ENCODE results near the gene KIF23.
"Not testable (repeated sequence)": the region's sequence is repeated elsewhere in the genome, so short reads cannot be mapped to it uniquely, and the experiment has no call there.

The KIF23 gene

GRCh38 chr15:69434679-69435078, 20.5 kb downstream of the KIF23 start:
- no peak for DNase-seq (ENCODE audit: low spot score)

DNA sequence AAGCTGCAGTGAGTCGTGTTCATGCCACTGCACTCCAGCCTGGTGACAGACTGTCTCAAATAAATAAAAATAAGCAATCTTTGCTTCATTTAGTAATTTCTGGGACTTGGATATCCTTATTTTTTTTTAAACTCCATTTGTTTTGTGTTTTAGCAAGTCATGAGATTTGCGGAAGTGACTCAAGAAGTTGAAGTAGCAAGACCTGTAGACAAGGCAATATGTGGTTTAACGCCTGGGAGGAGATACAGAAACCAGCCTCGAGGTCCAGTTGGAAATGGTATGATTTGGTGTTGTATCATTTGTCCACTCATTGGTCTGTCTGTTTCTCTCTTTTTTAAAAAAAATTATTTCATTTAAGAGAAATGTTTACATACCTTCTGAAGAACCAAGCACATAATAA, 21.8 kb downstream of the KIF23 start:
- no peak for DNase-seq (ENCODE audit: low spot score)

GRCh38 chr15:69436951-69437350, 22.8 kb downstream of the KIF23 start:
- no peak for DNase-seq (ENCODE audit: low spot score)

GRCh38 chr15:69439623-69440022, 25.5 kb downstream of the KIF23 start:
- no peak for DNase-seq (ENCODE audit: low spot score)

- DNase-seq (ENCODE audit: low spot score) = no peak
These were observed 29.0 kb downstream of the KIF23 start for GRCh38 chr15:69443032-69443611.

DNA sequence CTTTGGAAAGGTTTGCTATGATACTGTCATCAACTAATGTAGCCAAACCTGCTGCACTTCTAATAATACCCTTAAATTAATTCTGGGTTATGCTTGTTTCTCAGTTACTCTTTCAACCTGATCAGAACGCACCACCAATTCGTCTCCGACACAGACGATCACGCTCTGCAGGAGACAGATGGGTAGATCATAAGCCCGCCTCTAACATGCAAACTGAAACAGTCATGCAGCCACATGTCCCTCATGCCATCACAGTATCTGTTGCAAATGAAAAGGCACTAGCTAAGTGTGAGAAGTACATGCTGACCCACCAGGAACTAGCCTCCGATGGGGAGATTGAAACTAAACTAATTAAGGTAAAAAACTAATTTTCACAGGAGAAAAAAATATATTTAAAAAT, 30.5 kb downstream of the KIF23 start:
- no peak for DNase-seq (ENCODE audit: low spot score)

DNA sequence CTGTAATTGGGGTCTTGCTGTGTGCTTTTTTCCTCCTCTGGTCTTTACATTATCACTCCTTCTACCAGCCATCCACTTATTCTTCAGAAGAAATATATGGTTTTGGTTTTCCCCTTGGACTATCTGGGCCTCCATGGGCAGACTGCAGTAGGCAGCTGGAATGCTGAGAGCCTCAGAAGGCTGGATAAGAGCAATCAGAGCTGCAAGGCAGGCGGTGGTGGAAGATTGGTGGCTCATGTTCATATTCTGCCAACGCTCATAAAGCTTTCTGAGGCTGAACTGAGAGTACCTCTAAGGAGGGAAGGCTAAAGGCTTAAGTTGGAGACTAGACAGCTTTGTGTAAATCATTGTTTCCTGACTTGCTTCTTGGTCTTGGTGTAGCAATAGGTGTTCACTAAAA, 32.8 kb downstream of the KIF23 start:
- no peak for DNase-seq (ENCODE audit: low spot score)

GRCh38 chr15:69450221-69450620, 36.1 kb downstream of the KIF23 start:
- DNase-seq (ENCODE audit: low spot score) = not testable (repeated sequence)

GRCh38 chr15:69450968-69451695, 37.0 kb downstream of the KIF23 start:
- DNase-seq (ENCODE audit: low spot score) = no peak

- no peak for DNase-seq (ENCODE audit: low spot score)
These were observed 38.0 kb downstream of the KIF23 start for GRCh38 chr15:69451951-69452691.

DNA sequence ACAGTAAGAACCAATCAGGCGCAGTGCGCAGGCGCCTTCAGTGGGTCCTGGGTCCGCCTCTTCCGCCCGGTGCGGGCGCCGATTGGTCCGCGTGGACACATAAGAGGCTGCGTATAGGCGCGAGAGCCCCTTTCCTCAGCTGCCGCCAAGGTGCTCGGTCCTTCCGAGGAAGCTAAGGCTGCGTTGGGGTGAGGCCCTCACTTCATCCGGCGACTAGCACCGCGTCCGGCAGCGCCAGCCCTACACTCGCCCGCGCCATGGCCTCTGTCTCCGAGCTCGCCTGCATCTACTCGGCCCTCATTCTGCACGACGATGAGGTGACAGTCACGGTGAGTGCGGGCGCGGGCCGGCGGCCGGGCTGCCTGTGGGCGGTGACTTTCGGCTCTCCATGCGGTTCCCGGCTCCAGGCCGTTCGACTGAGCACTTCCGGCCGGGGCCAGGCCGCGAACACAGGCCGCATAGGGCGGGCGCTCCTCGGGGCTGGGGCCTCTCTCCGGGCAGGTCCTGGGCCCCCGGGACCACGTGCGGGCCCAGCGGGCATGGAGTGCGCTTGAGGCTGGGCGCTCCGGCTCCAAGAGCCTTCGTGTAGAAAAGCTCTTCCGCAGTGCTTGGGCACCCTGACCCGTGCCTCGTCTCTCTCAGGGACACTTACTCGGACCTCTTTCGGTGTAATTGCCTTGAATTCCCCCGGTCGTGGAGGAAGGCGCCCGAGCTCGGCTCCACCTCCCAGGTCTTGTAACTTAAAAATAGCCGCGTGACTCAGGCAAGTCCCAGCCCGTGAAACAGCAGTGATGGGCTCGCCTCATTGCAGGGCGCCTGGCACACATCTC, 38.8 kb downstream of the KIF23 start, which contains the start of gene RPLP1:
RPLP1 (plus strand) TSS at position 127 of the 830 bp plus-strand sequence; CDS start at position 258, 131 bp downstream.
- DNase-seq (ENCODE audit: low spot score) = peak; percentile 95

GRCh38 chr15:69454953-69455352, 40.8 kb downstream of the KIF23 start:
- no peak for DNase-seq (ENCODE audit: low spot score)

DNA sequence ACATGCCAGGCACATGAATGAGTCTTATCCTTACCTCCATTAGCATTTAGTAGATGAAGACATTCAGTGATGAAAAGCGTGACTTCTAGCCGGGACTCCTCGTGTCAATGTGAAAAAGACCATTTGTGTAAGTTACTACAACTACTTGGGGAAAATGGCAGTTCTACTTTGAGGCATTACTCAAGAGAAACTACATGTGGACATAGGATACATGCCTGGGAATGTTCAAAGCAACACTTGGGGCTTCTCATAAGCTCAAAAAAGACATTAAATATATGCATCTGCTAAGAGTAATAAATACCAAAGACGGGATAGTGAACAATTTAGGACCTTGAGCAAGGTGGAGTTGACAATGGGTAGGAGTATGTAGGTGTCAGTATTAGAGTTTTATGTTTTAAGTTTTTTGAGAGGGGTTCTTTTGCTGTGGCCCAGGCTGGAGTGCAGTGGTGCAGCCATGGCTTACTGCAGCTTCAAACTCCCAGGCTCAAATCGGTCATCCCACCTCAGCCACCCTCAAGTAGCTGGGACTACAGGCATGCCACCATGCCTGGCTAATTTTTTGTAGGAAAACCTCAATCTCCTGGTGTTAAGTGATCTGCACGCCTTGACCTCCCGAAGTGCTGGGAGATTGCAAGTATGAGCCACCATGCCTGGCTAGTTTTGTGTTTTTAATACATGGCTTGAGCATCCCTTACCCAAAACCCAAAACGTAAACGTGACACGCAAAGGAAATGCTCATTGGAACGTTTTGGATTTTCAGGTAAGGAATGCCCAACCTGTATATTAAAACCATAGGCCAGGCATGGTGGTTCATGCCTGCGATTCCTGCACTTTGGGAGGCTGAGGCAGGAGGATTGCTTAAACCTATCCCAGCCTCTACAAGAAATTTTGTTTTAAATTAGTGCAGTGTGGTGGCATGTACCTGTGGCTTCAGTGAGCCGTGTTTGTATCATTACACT, 42.3 kb downstream of the KIF23 start:
- DNase-seq (ENCODE audit: low spot score) = no peak

DNA sequence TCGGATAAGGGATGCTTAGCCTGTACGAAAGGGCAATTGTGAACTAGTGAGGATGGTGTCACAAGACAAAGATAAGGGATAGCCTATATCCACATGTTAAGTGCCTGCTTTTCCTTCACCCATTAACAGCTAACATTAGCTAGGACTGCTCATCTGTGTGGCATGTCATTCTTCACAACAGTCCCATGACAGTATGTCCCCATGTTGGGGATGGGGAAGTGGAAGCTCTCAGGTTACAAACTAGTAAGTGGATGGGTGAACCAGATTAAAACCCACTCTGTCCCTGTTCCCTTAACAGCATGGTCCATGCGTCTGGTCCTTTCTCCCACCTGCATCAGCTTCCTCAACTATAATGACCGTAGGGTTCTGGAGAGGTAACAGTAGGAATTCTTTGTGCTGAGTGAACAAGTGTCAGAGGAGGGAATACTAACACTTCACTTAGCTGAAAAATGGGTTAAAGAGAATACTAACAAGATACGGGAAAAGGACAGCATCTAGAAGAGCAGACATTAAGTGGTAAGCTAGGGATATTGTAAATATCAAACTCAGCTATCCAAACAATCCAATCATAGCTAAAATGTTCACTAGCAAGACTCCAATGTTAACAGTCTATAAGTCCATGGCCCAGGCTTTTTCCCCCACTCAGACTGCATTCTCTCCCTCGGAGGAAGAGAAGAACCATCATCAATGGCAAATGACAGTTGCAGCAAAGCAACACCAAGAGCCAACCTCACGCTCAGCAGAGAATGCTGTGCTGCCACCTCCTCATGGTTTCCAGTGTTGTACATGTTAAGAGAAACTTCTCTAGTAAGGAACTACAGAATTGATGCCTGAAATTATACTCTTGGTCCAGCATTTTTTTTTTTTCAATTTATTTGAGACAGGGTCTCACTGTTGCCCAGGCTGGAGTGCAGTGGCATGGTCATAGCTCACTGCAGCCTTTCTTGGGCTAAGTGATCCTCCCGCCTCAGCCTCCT, 43.4 kb downstream of the KIF23 start:
- no peak for DNase-seq (ENCODE audit: low spot score)

DNA sequence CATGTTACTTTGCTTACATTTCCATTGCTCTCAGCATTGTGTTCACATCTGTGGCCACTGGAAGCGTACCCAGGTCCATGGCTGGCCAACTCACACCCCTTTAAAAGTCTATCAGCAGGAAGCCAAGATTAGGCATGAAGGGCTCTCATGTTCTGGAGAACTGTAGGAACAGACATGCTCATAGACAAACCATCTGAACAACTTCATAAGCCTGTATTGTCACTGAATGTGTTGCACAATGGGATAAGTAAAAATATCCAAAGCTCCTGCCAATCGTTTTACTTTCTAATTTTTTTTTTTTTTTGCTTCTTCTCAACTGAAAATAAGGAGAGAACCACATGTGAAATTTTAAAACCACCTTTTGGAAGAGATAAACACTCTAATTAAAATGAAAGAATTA, 44.9 kb downstream of the KIF23 start:
- no peak for DNase-seq (ENCODE audit: low spot score)

- DNase-seq (ENCODE audit: low spot score) = no peak
These were observed 46.3 kb downstream of the KIF23 start for GRCh38 chr15:69460481-69460880.

GRCh38 chr15:69462030-69462492, 47.9 kb downstream of the KIF23 start:
- DNase-seq (ENCODE audit: low spot score) = no peak

DNA sequence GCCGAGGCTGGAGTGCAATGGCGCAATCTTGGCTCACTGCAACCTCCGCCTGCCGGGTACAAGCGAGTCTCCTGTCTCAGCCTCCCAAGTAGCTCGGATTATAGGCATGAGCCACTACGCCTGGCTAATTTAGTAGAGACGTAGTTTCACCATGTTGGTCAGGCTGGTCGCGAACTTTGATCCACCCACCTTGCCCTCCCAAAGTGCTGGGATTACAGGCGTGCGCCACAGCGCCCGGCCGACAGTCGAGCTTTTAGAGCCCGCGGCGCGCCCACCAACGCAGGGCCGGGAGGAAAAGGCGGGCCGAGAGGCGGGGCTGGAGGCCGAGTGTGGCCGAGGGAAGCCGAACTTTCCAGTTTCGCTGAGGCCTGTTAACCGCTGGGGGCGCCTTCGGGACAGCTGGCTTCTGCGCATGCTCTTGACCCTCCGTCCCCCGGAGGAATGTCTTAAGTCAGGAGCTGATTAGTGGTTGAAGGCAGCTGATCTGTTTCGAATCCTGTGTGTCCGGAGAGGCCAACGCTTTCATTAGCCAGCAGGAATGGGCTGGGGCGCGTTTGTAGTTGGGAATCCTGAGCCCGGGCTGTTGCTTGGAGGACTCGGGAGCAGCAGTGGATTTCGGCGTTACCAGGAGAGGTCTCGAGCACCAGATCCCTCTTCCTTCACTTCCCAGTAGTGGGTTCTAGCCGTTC, 48.5 kb downstream of the KIF23 start:
- peak; percentile 95 for DNase-seq (ENCODE audit: low spot score)

- no peak for DNase-seq (ENCODE audit: low spot score)
These were observed 49.1 kb downstream of the KIF23 start for GRCh38 chr15:69463182-69463756.

Data from globus pallidus (tissue), 1 donor.